ENCODE measurements around the gene ST6GAL1. TPM values are rescaled to one million over a fixed set of nuclear protein-coding genes. Genes with fewer than 3 reads are reported as not detected.
"Not testable (repeated sequence)": the region's sequence is repeated elsewhere in the genome, so short reads cannot be mapped to it uniquely, and the experiment has no call there.

The ST6GAL1 gene
- polyA plus RNA-seq, 1 of the 3 experiments (the other 2 are of a cell fraction): 3.9 TPM

GRCh38 chr3:186969607-186970006 lies 39.3 kb downstream of the ST6GAL1 start:
- ChIA-PET POLR2A (no interaction called here), CTCF (interaction anchor here (0.6 kb wide), 1 partner anchor 184 kb away, joined by 3 read pairs; no protein-coding TSS in a partner anchor)
- Histone ChIP-seq H3K4me2 (no peak overlapping the region), H3K27me3 (ENCODE audit: insufficient read depth) (no peaks in the 10 kb centered on the region), H4K20me1 (ENCODE audit: insufficient read depth) (no peaks in the 10 kb centered on the region), H3K4me1 (ENCODE audit: control insufficient read depth in 1 of 2, insufficient read depth in 2 of 2, low read depth in 1 of 2, low read length in 1 of 2) (no peaks in the 10 kb centered on the region), H3F3A (replicated peaks; ENCODE audit: insufficient read depth) (no peaks in the 10 kb centered on the region), H3K36me3 (replicated peaks in 1 of 2; ENCODE audit: control insufficient read depth in 1 of 2, insufficient read depth in 2 of 2, low read length in 1 of 2) (no peaks in the 10 kb centered on the region), H3K9ac (no peak overlapping the region), H3K4me3 (ENCODE audit: low read depth in 2 of 2, low read length in 1 of 2) (no peak overlapping the region), H3K79me2 (ENCODE audit: insufficient read depth) (no peaks in the 10 kb centered on the region), H3K9me3 (no peaks in the 10 kb centered on the region), H3K9me2 (no peaks in the 10 kb centered on the region), H3K27ac (ENCODE audit: low read depth in 2 of 2, low read length in 1 of 2) (no peak overlapping the region), H2AFZ (ENCODE audit: low read depth) (no peak overlapping the region)
- WGBS (ENCODE audit: low lambda C conversion rate): 88% methylated on average over 7 of the region's 7 CpGs
- DNase-seq: no peak
- no peak for TF ChIP-seq FOSL2 (IDR thresholded peaks at IDR 0.05; ENCODE audit: borderline replicate concordance, low read depth)
- no peak for TF ChIP-seq SMC3 (IDR thresholded peaks at IDR 0.05; ENCODE audit: low read depth, low read length)
- TF ChIP-seq TEAD4 (IDR thresholded peaks at IDR 0.05; ENCODE audit: borderline replicate concordance, insufficient read depth): no peak
- no peak for TF ChIP-seq PBX3 (IDR thresholded peaks at IDR 0.05)
- TF ChIP-seq SIN3A (IDR thresholded peaks at IDR 0.05; ENCODE audit: borderline replicate concordance, low read depth, low read length): no peak
- no peak for TF ChIP-seq REST (IDR thresholded peaks at IDR 0.05; ENCODE audit: low read depth, low read length)
- TF ChIP-seq JUND (IDR thresholded peaks at IDR 0.05): no peak
- TF ChIP-seq FOXJ3 (CRISPR knock-in tag; IDR thresholded peaks at IDR 0.05): no peak

GRCh38 chr3:186971106-186971505 lies 40.8 kb downstream of the ST6GAL1 start:
- H3K27me3 ChIP-seq (ENCODE audit: insufficient read depth); H3K79me2 ChIP-seq (ENCODE audit: insufficient read depth); H3K9ac ChIP-seq; DNase-seq; H3K9me3 ChIP-seq; H3F3A ChIP-seq (replicated peaks; ENCODE audit: insufficient read depth); H4K20me1 ChIP-seq (ENCODE audit: insufficient read depth); H3K4me2 ChIP-seq; H2AFZ ChIP-seq (ENCODE audit: low read depth); POLR2A ChIA-PET; H3K27ac ChIP-seq (ENCODE audit: low read depth in 2 of 2, low read length in 1 of 2); H3K4me1 ChIP-seq (ENCODE audit: control insufficient read depth in 1 of 2, insufficient read depth in 2 of 2, low read depth in 1 of 2, low read length in 1 of 2); H3K36me3 ChIP-seq (replicated peaks in 1 of 2; ENCODE audit: control insufficient read depth in 1 of 2, insufficient read depth in 2 of 2, low read length in 1 of 2); H3K9me2 ChIP-seq; H3K4me3 ChIP-seq (ENCODE audit: low read depth in 2 of 2, low read length in 1 of 2): not testable (repeated sequence)
- CTCF ChIA-PET: interaction anchor here (0.8 kb wide), 2 partner anchors 13 to 354 kb away, joined by 3 read pairs; no protein-coding TSS in a partner anchor
- 79% methylated on average over 7 of the region's 10 CpGs for WGBS (ENCODE audit: low lambda C conversion rate)

All from SK-N-SH (cell line).